ENCODE measurements around the gene RGL4. TPM values are rescaled to one million over a fixed set of nuclear protein-coding genes. Genes with fewer than 3 reads are reported as not detected.

The RGL4 gene
- total RNA-seq, 2 donors from 2014 or later, result not detected

GRCh38 chr22:23700706-23701105 is 9.9 kb downstream of the RGL4 start:
- Histone ChIP-seq H3K27ac (peak overlapping the region; percentile 46 to 68 (median 64)), H3K4me3 (no peak overlapping the region), H3K27me3 (no peaks in the 10 kb centered on the region), H3K9me3 (no peaks in the 10 kb centered on the region), H3K36me3 (replicated peaks in 1 of 2; ENCODE audit: insufficient read depth in 1 of 2, low read depth in 2 of 2) (peaks cover 0 to 13% of the 10 kb centered on the region in 2 donors), H3K4me1 (peaks cover 18% of the 10 kb centered on the region)
- 48% methylated on average over 7 of the region's 7 CpGs for WGBS, 2 donors
- DNase-seq (peak; percentile 48 to 60 (median 54)), ATAC-seq (peak; percentile 89)
- intact Hi-C loops (cut with DNase I), result no loop called here
- no peak for TF ChIP-seq CTCF (IDR thresholded peaks at IDR 0.05)
- no peak for TF ChIP-seq POLR2A (IDR thresholded peaks at IDR 0.05)

- WGBS, 2 donors, result 85 to 92% methylated on average over 5 of the region's 5 CpGs
- no peak overlapping the region for H3K4me3 ChIP-seq
- intact Hi-C loops (cut with DNase I), result no loop called here
- H3K9me3 ChIP-seq, result no peaks in the 10 kb centered on the region
- H3K27me3 ChIP-seq, result no peaks in the 10 kb centered on the region
- no peak overlapping the region for H3K27ac ChIP-seq
- TF ChIP-seq POLR2A (IDR thresholded peaks at IDR 0.05) (no peak), CTCF (IDR thresholded peaks at IDR 0.05) (no peak)
- DNase-seq (no peak), ATAC-seq (no peak)
- H3K36me3 ChIP-seq (replicated peaks in 1 of 2; ENCODE audit: insufficient read depth in 1 of 2, low read depth in 2 of 2), result peaks cover 0 to 28% of the 10 kb centered on the region in 2 donors
- H3K4me1 ChIP-seq, result peaks cover 18% of the 10 kb centered on the region
These were observed 13.2 kb downstream of the RGL4 start for GRCh38 chr22:23704062-23704461.

GRCh38 chr22:23704829-23705228 is 14.0 kb downstream of the RGL4 start:
- Histone ChIP-seq H3K4me1 (peaks cover 18% of the 10 kb centered on the region), H3K4me3 (no peak overlapping the region), H3K36me3 (replicated peaks in 1 of 2; ENCODE audit: insufficient read depth in 1 of 2, low read depth in 2 of 2) (peaks cover 0 to 35% of the 10 kb centered on the region in 2 donors), H3K9me3 (no peaks in the 10 kb centered on the region), H3K27ac (no peak overlapping the region), H3K27me3 (no peaks in the 10 kb centered on the region)
- intact Hi-C loops (cut with DNase I), result no loop called here
- ATAC-seq (no peak), DNase-seq (no peak)
- 83 to 96% methylated on average over 3 of the region's 3 CpGs for WGBS, 2 donors
- TF ChIP-seq CTCF (IDR thresholded peaks at IDR 0.05), result no peak
- TF ChIP-seq POLR2A (IDR thresholded peaks at IDR 0.05), result no peak

- Histone ChIP-seq H3K4me1 (peaks cover 14% of the 10 kb centered on the region), H3K27me3 (no peaks in the 10 kb centered on the region), H3K4me3 (no peak overlapping the region), H3K9me3 (no peaks in the 10 kb centered on the region), H3K27ac (no peak overlapping the region), H3K36me3 (replicated peaks in 1 of 2; ENCODE audit: insufficient read depth in 1 of 2, low read depth in 2 of 2) (peaks cover 0 to 34% of the 10 kb centered on the region in 2 donors)
- TF ChIP-seq POLR2A (IDR thresholded peaks at IDR 0.05) (no peak), CTCF (IDR thresholded peaks at IDR 0.05) (no peak)
- ATAC-seq (no peak), DNase-seq (no peak)
- 75 to 88% methylated on average over 3 of the region's 3 CpGs for WGBS, 2 donors
- intact Hi-C loops (cut with DNase I), result no loop called here
These were observed 14.5 kb downstream of the RGL4 start for GRCh38 chr22:23705358-23705757.

GRCh38 chr22:23708270-23708669 is 17.5 kb downstream of the RGL4 start:
- intact Hi-C loops (cut with DNase I), result no loop called here
- DNase-seq (no peak), ATAC-seq (no peak)
- Histone ChIP-seq H3K36me3 (replicated peaks in 1 of 2; ENCODE audit: insufficient read depth in 1 of 2, low read depth in 2 of 2) (peaks cover 0 to 36% of the 10 kb centered on the region in 2 donors), H3K27ac (no peak overlapping the region), H3K4me1 (no peaks in the 10 kb centered on the region), H3K9me3 (no peaks in the 10 kb centered on the region), H3K4me3 (no peak overlapping the region), H3K27me3 (no peaks in the 10 kb centered on the region)
- TF ChIP-seq CTCF (IDR thresholded peaks at IDR 0.05), result no peak
- no peak for TF ChIP-seq POLR2A (IDR thresholded peaks at IDR 0.05)
- 88 to 92% methylated on average over 1 of the region's 1 CpG for whole genome bisulfite sequencing, 2 donors
